Measurements from ENCODE around the gene NRSN1. TPM values are rescaled to one million over a fixed set of nuclear protein-coding genes. Genes with fewer than 3 reads are reported as not detected.

The NRSN1 gene
- total RNA-seq, 5 donors from 2014 or later (not counting 1 experiment from before 2014, with no cell fraction given) = not detected

DNA sequence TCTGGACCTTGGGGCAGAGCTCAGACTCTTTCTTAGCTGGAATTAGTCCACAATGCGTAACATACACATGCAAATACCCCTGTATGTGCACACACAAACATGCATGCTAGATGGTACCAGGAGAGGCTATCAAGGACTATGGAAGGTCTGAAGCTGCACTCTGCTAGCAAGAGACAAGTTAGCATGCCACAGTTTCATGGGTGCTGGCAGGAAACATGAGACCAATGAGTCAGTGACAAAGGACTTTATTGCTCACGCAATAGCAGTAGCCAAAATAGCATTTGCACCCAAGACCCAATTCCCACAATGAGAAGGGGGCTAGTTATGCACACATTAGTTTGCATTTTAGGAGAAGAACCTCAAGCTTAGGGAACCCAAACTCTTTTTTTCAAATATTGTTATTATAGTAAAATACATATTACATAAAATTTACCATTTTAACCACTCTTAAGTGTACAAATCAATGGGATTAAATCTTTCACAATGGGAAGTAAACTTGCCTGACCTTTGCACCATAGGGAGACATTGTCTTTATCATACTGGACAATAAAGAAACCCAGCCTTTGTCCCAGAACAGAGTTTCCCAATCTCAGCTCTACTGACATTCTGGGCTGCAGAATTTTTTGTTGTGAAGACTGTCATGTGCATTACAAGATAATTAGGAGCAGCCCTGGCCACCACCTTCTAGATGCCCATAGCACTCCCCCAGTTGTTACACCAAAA is 69.1 kb downstream of the NRSN1 start:
- no peaks in the 10 kb centered on the region for H3K4me1 ChIP-seq (ENCODE audit: control insufficient read depth in 1 of 2, extremely low read depth in 1 of 2, insufficient read depth in 2 of 2, low read length in 2 of 2)
- Mint-ChIP-seq H3K36me3 (no peaks in the 10 kb centered on the region), H3K9me3 (no peaks in the 10 kb centered on the region), H3K27ac (no peak overlapping the region), H3K4me3 (no peak overlapping the region), H3K4me1 (no peaks in the 10 kb centered on the region), H3K27me3 (peaks cover 16 to 28% of the 10 kb centered on the region in 2 donors)
- ChIA-PET CTCF (no interaction called here), POLR2A (no interaction called here)
- no peak overlapping the region for H3K4me3 ChIP-seq (ENCODE audit: control insufficient read depth in 1 of 2, extremely low read depth in 1 of 2, low read length in 1 of 2)
- H3K9me3 ChIP-seq = no peaks in the 10 kb centered on the region
- peaks cover 0 to 9% of the 10 kb centered on the region in 2 experiments for H3K27me3 ChIP-seq (replicated peaks in 1 of 2; ENCODE audit: control insufficient read depth in 2 of 2, extremely low read depth in 1 of 2, insufficient read depth in 2 of 2, low read length in 1 of 2)
- ATAC-seq (replicated peaks in 1 of 4) (no peak), DNase-seq (no peak)
- H3K36me3 ChIP-seq (ENCODE audit: control insufficient read depth in 2 of 2, extremely low read depth in 1 of 2, insufficient read depth in 1 of 2, low read length in 1 of 2) = no peaks in the 10 kb centered on the region
- H3K27ac ChIP-seq (ENCODE audit: low read length) = no peak overlapping the region
- WGBS (ENCODE audit: insufficient coverage) = 100% methylated on average over 1 of the region's 2 CpGs

DNA sequence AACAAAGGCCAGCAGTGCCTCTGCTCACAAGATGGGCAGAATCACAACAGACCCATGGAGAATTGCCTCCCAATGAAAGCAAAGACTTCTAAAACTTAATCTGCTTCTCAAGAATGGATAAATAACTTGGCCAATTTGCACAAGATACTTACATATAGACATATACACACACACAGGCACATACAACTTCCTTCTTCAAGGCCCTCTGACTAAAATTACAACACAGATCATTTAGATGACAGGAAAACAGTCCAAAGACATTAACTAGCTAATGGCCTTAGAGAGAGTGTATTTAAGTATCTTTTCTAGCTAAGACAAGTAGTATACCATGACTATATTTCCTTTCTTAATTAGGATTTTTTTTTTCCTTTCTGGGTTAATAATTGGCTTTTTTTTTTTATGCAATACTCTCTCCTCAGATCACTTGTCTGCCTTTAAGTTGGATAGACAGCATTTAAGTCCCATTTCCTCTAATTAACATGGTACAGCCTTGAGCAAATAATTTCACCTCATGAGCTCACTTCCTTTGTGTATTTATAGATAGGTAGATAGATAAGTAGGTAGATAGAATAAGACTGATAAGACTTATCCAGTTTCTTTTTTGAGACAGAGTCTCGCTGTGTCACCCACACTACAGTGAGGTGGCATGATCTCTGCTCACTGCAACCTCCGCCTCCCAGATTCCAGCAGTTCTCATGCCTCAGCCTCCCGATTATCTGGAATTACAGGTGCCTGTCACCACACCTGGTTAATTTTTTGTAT is 70.0 kb downstream of the NRSN1 start:
- Histone ChIP-seq H3K27me3 (replicated peaks in 1 of 2; ENCODE audit: control insufficient read depth in 2 of 2, extremely low read depth in 1 of 2, insufficient read depth in 2 of 2, low read length in 1 of 2) (peaks cover 0 to 9% of the 10 kb centered on the region in 2 experiments), H3K4me1 (ENCODE audit: control insufficient read depth in 1 of 2, extremely low read depth in 1 of 2, insufficient read depth in 2 of 2, low read length in 2 of 2) (no peaks in the 10 kb centered on the region), H3K27ac (ENCODE audit: low read length) (no peak overlapping the region), H3K36me3 (ENCODE audit: control insufficient read depth in 2 of 2, extremely low read depth in 1 of 2, insufficient read depth in 1 of 2, low read length in 1 of 2) (no peaks in the 10 kb centered on the region), H3K4me3 (ENCODE audit: control insufficient read depth in 1 of 2, extremely low read depth in 1 of 2, low read length in 1 of 2) (no peak overlapping the region), H3K9me3 (no peaks in the 10 kb centered on the region)
- CTCF ChIA-PET = interaction anchor here in 1 of 2 donors (0.7 kb wide), 1 partner anchor 9 kb away, joined by 5 read pairs; no protein-coding TSS in a partner anchor
- no peaks in the 10 kb centered on the region for H3K9me3 Mint-ChIP-seq
- no peak for ATAC-seq (replicated peaks in 1 of 4)
- H3K27me3 Mint-ChIP-seq = peaks cover 17 to 32% of the 10 kb centered on the region in 2 donors
- H3K4me3 Mint-ChIP-seq = no peak overlapping the region
- H3K27ac Mint-ChIP-seq = no peak overlapping the region
- 92% methylated on average over 2 of the region's 3 CpGs for WGBS (ENCODE audit: insufficient coverage)
- POLR2A ChIA-PET = no interaction called here
- no peaks in the 10 kb centered on the region for H3K36me3 Mint-ChIP-seq
- H3K4me1 Mint-ChIP-seq = no peaks in the 10 kb centered on the region
- no peak for DNase-seq

Other genes with a start within 250 kb of the NRSN1 start
- under 1 TPM in 4 of 5 donors, not detected in 1; 0.09 to 0.58 (median 0.13) TPM for gene DCDC2, start 231.8 kb downstream of the NRSN1 start, total RNA-seq